ENCODE results near the gene VCAN.

- TF ChIP-seq CTCF (IDR thresholded peaks at IDR 0.05; ENCODE audit: low read depth, low read length, poor library complexity, severe bottlenecking): no peak
- no peak for TF ChIP-seq EZH2phosphoT487 (IDR thresholded peaks at IDR 0.05; ENCODE audit: borderline replicate concordance, low read length)
These were observed 78.1 kb downstream of the VCAN start for GRCh38 chr5:83549674-83550073.
